HG03060 (cell line): Measurements from ENCODE around the gene IPO5.

ENCODE experiments used
- ATAC-seq: cut with Tn5 transposase; IDR thresholded peaks from one replicate; pipeline ENCODE4 v1.9.1; 2021; ENCODE audit warnings: low read depth, moderate number of reproducible peaks; ENCODE audit not compliant: unreplicated experiment

The IPO5 gene

GRCh38 chr13:97953376-97953970 lies at the start of gene IPO5:
IPO5 (plus strand) TSS chr13:97953675; CDS start chr13:97976697, 23,022 bp downstream.
- ATAC-seq, result no peak

- no peak for ATAC-seq
These were observed 49.4 kb upstream of the IPO5 start for GRCh38 chr13:97904059-97904458.

- no peak for ATAC-seq
These were observed 48.0 kb upstream of the IPO5 start for GRCh38 chr13:97905517-97905916.

- no peak for ATAC-seq
These were observed 42.0 kb upstream of the IPO5 start for GRCh38 chr13:97911311-97912138.

- no peak for ATAC-seq
These were observed 41.3 kb upstream of the IPO5 start for GRCh38 chr13:97912139-97912535.

- ATAC-seq, result no peak
These were observed 40.3 kb upstream of the IPO5 start for GRCh38 chr13:97913206-97913605.

GRCh38 chr13:97914540-97914939 lies 38.9 kb upstream of the IPO5 start:
- no peak for ATAC-seq

- no peak for ATAC-seq
These were observed 32.2 kb upstream of the IPO5 start for GRCh38 chr13:97921176-97921816.

GRCh38 chr13:97928301-97928700 lies 25.2 kb upstream of the IPO5 start:
- ATAC-seq, result no peak

GRCh38 chr13:97932036-97932435 lies 21.4 kb upstream of the IPO5 start:
- ATAC-seq, result no peak

GRCh38 chr13:97932647-97933046 lies 20.8 kb upstream of the IPO5 start:
- no peak for ATAC-seq

GRCh38 chr13:97933776-97934175 lies 19.7 kb upstream of the IPO5 start:
- no peak for ATAC-seq

GRCh38 chr13:97934590-97934989 lies 18.9 kb upstream of the IPO5 start:
- no peak for ATAC-seq

- no peak for ATAC-seq
These were observed 18.4 kb upstream of the IPO5 start for GRCh38 chr13:97935071-97935470.

- ATAC-seq, result no peak
These were observed 17.4 kb upstream of the IPO5 start for GRCh38 chr13:97936036-97936435.

- no peak for ATAC-seq
These were observed 14.6 kb upstream of the IPO5 start for GRCh38 chr13:97938706-97939475.

- ATAC-seq, result no peak
These were observed 9.0 kb upstream of the IPO5 start for GRCh38 chr13:97944396-97945029.

GRCh38 chr13:97945342-97945741 lies 8.1 kb upstream of the IPO5 start:
- no peak for ATAC-seq

GRCh38 chr13:97945792-97946419 lies 7.6 kb upstream of the IPO5 start:
- ATAC-seq, result peak; percentile 57
